Ureter (tissue), 1 donor: Measurements from ENCODE around the gene MYOG. TPM values are rescaled to one million over a fixed set of nuclear protein-coding genes. Genes with fewer than 3 reads are reported as not detected.

Source experiments
- DNase-seq: peaks from one replicate; pipeline ENCODE4 v3.0.0-alpha.2; 2020; ENCODE audit warnings: low spot score
- total RNA-seq: library from RNA; stranded (reverse); gene quantifications from one replicate; pipeline ENCODE4 v1.2.4, GENCODE V29; 2023
- donor health status: DM: yes; HTN: yes; CAD: no.

The MYOG gene
- total RNA-seq, 1 donor from 2014 or later: not detected

GRCh38 chr1:203090421-203091198 lies 4.8 kb upstream of the MYOG start:
- no peak for DNase-seq

- no peak for DNase-seq
These were observed 3.8 kb upstream of the MYOG start for GRCh38 chr1:203089651-203090045.

GRCh38 chr1:203089001-203089650 lies 3.3 kb upstream of the MYOG start:
- no peak for DNase-seq

- no peak for DNase-seq
These were observed 2.6 kb upstream of the MYOG start for GRCh38 chr1:203088441-203088840.

GRCh38 chr1:203086992-203087763 lies 1.4 kb upstream of the MYOG start:
- DNase-seq: no peak

- peak; percentile 34 for DNase-seq
These were observed 954 bp downstream of the MYOG start for GRCh38 chr1:203084588-203085527.

- peak; percentile 30 for DNase-seq
These were observed 2.3 kb downstream of the MYOG start for GRCh38 chr1:203083463-203083921.

- DNase-seq: peak; percentile 29
These were observed 3.0 kb downstream of the MYOG start for GRCh38 chr1:203082571-203083462.

GRCh38 chr1:203082231-203082505 lies 3.6 kb downstream of the MYOG start:
- DNase-seq: no peak

GRCh38 chr1:203081465-203082230 lies 4.2 kb downstream of the MYOG start:
- DNase-seq: peak; percentile 9

GRCh38 chr1:203080456-203080855 lies 5.4 kb downstream of the MYOG start:
- no peak for DNase-seq

GRCh38 chr1:203078478-203078877 lies 7.3 kb downstream of the MYOG start:
- no peak for DNase-seq

GRCh38 chr1:203077956-203078355 lies 7.9 kb downstream of the MYOG start:
- no peak for DNase-seq

- no peak for DNase-seq
These were observed 8.4 kb downstream of the MYOG start for GRCh38 chr1:203077367-203077766.

GRCh38 chr1:203076031-203076511 lies 9.7 kb downstream of the MYOG start:
- DNase-seq: no peak

GRCh38 chr1:203075236-203076030 lies 10.4 kb downstream of the MYOG start:
- DNase-seq: no peak

- no peak for DNase-seq
These were observed 11.2 kb downstream of the MYOG start for GRCh38 chr1:203074610-203075009.

- no peak for DNase-seq
These were observed 12.3 kb downstream of the MYOG start for GRCh38 chr1:203073469-203073868.

- DNase-seq: no peak
These were observed 12.9 kb downstream of the MYOG start for GRCh38 chr1:203072911-203073310.
